Activated CD4-positive, CD25-positive, alpha-beta regulatory T cell treated with anti-CD3 and anti-CD28 coated beads, Interleukin-2, amount 50 U/mL, for 72 hours (primary cell): ENCODE results near the gene KCNJ10.
"Not testable (repeated sequence)": the region's sequence is repeated elsewhere in the genome, so short reads cannot be mapped to it uniquely, and the experiment has no call there.

Experiments
- DNase-seq: peaks from one replicate; pipeline ENCODE4 v3.0.0; 2021

Gene KCNJ10

GRCh38 chr1:160069460-160070231 lies at the start of gene KCNJ10:
Gene KCNJ10, minus strand, starts transcription at chr1:160070160. Its CDS starts 27,628 bp downstream, at chr1:160042532.
- DNase-seq = no peak

DNA sequence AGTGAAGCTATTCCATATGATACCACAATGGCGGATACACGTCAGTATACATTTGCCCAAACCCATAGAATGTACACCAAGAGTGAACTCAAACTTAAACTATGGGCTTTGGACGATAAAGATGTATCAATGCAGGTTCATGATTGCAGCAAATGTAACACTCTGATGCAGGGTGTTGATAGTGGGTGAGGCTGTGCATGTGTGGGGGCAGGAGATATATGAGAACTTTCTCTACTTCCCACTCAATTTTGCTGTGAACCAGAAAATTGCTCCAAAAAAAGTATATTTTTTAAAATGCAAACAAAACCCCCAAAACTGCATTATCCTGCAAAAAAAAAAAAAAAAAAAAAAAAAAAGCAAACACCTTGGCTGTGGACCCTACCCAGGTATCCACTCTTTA lies 49.0 kb upstream of the KCNJ10 start:
- DNase-seq = no peak

DNA sequence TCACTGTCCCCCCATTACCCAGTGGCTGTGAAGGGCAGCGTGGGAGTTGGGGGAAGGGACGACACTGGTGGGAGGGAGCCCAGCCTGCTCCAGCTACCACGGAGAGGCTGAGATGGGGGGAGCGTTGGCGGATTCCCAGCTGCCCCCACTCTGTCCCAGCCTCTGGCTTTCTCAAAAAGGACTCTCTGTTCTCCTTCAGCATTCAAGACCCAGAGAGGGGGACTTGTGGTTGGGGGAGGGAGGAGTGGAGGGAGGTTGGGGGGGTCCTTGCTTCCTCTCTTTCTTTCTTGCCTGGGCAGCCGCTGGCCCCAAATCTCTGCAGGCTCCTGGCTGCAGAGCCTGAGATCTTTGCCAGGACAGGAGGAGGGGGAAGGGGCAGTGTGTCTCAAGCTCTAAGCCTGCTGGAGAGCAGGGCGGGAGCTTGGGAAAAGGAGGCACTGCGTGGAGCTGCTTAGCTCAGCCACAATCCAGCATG lies 47.8 kb upstream of the KCNJ10 start:
- DNase-seq = no peak

GRCh38 chr1:160117300-160117699 lies 47.3 kb upstream of the KCNJ10 start:
- no peak for DNase-seq

GRCh38 chr1:160116283-160117147 lies 46.6 kb upstream of the KCNJ10 start:
- DNase-seq = no peak

DNA sequence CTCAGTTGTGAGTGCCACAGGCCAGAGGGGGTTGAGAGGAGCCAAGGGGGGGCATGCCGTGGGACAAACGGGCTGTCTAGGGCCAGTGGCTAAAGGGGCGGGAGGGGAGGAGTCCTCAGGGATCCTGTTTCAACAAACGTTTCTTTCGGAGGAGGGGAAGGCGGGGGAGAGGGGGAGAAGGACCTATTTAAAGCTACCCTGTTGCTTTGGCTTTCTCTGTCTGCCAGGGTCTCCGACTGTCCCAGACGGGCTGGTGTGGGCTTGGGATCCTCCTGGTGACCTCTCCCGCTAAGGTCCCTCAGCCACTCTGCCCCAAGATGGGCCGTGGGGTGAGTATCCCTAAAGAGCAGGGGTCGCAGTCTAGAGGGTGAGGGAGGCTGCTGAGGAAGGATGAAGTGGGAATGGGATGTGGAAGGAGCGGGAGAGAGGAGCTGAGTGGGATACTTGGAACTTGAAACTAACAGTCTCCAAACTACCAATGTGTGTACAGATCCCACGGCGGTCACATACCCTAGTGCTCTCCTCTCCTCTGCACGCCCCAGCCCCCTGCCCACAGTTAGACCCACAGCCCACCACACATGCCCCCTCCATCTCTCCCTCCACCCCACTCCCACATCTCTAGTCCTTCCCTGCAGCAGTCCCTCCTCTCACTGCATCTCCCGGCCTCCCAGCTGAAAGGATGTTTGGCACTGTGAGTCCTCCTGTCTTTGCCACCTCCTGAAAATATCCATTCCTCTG lies 45.8 kb upstream of the KCNJ10 start, which contains the start of gene ATP1A2:
Gene ATP1A2 (plus strand): TSS at position 215 of the 738 bp plus-strand sequence. CDS start 103 bp downstream, at position 318.
- DNase-seq = no peak

DNA sequence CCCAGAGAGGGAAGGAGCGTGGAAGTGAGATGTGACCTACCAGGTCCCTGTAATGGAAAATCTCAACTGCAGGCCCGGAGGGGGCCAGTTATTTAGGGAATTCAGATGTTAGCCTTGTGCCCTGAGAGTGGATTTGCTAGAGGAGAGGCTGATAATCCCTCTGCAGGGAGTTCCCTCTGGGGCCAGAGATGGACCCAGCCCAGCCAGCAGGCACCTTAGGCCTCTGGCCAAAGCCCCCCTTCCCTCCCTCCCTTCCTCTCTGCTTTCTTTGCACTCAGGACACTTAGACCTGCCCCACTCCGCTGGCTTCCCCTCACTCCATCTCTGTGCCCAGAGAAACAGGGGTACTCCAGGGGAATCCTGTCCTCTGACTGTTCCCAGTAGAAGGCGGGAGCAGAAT lies 44.1 kb upstream of the KCNJ10 start:
- no peak for DNase-seq

DNA sequence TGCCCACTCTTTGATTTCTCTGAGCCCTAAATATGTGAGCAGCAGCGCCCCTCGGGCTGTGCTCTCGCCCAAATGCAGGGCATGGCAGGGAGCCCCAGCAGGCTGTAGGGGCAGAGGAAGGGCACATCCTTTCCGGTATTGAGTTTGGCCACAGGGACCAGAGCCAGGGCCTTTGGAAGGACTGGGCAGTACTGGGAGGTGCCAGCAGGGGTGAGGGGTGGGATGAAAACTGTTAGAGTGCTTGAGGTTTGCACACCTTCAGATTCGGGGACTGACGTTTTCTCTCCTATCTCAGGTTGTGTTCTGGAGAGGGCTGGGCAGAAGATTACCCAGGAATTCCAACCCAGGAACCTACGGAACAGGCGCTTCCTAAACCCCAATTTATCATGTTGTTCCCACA lies 43.4 kb upstream of the KCNJ10 start:
- no peak for DNase-seq

- no peak for DNase-seq
Observed at GRCh38 chr1:160112357-160112756, 42.4 kb upstream of the KCNJ10 start.

- not testable (repeated sequence) for DNase-seq
Observed at GRCh38 chr1:160111462-160111861, 41.5 kb upstream of the KCNJ10 start.

DNA sequence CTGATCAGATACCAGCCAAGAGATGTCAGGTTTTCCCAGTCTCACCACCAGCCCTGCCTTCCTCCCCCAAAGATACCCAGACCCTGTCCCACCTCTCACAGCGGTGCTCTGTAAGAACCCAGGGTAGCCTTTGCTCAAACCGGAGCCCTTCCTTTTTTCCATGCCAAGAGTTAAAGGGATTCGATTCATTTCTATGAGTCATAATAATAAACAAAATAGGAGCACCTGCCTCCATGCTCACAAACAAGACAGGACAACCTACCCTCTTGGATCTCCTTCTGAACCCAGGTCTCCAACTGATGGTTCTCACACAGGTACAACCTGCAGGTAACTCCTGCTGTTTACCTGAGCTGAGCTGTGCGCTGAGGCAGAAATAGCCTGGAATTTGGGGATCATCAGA lies 39.7 kb upstream of the KCNJ10 start:
- no peak for DNase-seq

GRCh38 chr1:160108888-160109662 lies 39.1 kb upstream of the KCNJ10 start:
- DNase-seq = no peak

DNA sequence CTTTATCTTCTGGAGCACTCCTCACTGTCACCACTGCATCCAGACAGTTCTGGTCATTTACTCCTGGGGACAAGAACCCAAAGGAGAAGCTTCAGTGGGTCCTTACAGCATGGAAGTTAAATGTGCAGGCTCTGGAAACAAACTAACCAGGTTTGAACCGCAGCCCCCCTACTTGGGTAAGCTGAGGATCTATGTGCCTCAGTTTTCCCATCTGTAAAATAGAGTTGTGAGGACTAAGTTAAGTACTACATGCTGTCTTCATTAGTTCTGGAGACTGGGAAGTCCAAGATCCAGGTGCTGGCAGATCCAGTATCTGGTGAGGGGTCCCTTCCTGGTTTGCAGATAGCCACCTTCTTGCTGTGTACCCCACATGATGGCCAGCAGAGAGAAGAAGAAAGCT lies 37.6 kb upstream of the KCNJ10 start:
- DNase-seq = no peak

DNA sequence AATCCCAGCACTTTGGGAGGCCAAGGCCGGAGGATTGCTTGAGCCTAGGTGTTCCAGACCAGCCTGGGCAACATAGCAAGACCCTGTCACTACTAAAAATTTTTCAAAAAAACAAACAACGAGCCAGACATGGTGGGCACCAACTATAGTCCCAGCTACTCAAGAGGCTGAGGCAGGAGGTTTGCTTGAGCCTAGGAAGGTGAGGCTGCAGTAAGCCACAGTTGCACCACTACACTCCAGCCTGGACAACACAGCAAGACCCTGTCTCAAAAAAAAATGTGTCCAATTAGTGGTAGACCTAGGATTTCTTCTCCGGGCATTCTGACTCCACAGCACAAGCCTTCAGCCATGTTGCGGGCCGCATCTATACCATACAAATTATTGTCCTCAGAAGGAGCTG lies 35.2 kb upstream of the KCNJ10 start:
- DNase-seq = no peak

- DNase-seq = no peak
Observed at GRCh38 chr1:160104486-160104885, 34.5 kb upstream of the KCNJ10 start.

DNA sequence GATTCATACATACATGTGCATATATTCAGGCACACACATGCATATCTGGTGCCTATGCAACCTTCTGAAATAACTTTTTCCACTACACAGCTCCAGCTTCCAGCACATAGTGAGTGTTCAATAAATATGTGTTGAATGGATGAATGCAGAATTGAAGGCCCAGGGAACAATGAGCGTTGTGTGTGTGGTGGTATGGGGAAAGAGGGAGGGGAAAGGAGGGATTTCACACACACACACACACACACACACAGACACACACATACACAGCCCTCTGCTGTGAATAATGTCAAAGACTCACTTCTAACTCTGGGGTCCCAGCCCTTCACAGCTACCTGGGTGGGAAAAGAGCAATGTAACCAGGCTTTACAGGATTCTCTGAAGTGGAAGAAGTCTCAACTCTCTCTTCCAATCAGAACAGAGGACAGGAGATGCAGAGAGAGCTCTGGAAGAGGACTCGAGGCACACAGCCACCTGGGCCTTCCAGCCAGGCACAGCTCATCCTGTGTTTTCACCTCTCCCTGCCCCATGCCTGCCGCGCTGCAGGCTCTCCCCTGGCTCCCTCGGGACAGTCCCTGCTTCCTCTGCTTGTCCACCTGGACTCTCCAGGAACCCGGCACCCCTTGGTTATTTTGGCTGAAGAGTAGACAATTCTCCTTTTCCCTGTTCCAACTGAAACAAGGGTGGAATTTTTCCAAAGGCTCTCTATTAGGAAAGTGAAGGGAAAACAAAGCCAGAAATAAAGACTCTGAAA lies 33.9 kb upstream of the KCNJ10 start:
- no peak for DNase-seq

- no peak for DNase-seq
Observed at GRCh38 chr1:160101717-160102522, 32.0 kb upstream of the KCNJ10 start.

- peak; percentile 75 for DNase-seq
Observed at GRCh38 chr1:160101037-160101716, 31.2 kb upstream of the KCNJ10 start.

GRCh38 chr1:160099716-160100375 lies 29.9 kb upstream of the KCNJ10 start:
- no peak for DNase-seq
